22Rv1 (cell line): ENCODE data around the gene PPIF.

Experiments used
- H3K27ac ChIP-seq: fragments of 450-650 bp; 2 replicates; pipeline ENCODE4 v1.5.1; 2017
- ZFX ChIP-seq: fragments of 450-650 bp; IDR thresholded peaks from 2 replicates; pipeline ENCODE4 v1.6.1; 2017; ENCODE audit warnings: antibody characterized with exemption, borderline replicate concordance
- TF ChIP-seq, protein P1 (sequence below): fragments of 450-650 bp; IDR thresholded peaks from 2 replicates; pipeline ENCODE4 v1.5.1; 2017; ENCODE audit warnings: mild to moderate bottlenecking

Gene PPIF

GRCh38 chr10:79392506-79393176 lies 45.4 kb downstream of the PPIF start:
- no peak for TF ChIP-seq ZFX
- TF ChIP-seq, protein P1, sequence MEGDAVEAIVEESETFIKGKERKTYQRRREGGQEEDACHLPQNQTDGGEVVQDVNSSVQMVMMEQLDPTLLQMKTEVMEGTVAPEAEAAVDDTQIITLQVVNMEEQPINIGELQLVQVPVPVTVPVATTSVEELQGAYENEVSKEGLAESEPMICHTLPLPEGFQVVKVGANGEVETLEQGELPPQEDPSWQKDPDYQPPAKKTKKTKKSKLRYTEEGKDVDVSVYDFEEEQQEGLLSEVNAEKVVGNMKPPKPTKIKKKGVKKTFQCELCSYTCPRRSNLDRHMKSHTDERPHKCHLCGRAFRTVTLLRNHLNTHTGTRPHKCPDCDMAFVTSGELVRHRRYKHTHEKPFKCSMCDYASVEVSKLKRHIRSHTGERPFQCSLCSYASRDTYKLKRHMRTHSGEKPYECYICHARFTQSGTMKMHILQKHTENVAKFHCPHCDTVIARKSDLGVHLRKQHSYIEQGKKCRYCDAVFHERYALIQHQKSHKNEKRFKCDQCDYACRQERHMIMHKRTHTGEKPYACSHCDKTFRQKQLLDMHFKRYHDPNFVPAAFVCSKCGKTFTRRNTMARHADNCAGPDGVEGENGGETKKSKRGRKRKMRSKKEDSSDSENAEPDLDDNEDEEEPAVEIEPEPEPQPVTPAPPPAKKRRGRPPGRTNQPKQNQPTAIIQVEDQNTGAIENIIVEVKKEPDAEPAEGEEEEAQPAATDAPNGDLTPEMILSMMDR, result no peak
- H3K27ac ChIP-seq, result no peak overlapping the region

- no peak for TF ChIP-seq ZFX
- TF ChIP-seq, protein P1, result no peak
- no peak overlapping the region for H3K27ac ChIP-seq
Observed at GRCh38 chr10:79393221-79393923, 46.1 kb downstream of the PPIF start.

- no peak overlapping the region for H3K27ac ChIP-seq
- TF ChIP-seq, protein P1, result no peak
- TF ChIP-seq ZFX, result no peak
Observed at GRCh38 chr10:79393924-79394610, 46.8 kb downstream of the PPIF start.

DNA sequence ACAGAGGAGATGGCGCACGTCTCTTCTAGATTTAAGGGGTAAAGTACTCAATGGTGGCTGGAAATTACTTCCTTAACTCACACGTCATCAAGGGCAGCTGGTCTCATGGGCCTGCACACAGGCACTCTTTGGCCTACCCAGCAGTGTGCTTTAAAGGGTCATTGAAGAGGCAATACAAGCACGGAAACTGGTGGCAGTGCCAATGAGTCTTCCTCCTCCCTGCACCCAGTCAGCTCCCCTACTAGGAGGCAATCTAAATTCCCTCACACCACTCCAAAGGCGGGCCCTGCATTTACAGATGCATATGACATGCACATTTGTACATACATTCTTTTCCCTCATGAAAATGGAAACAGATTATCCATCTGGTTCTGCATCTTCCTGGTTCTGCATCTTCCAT lies 47.4 kb downstream of the PPIF start:
- no peak for TF ChIP-seq ZFX
- TF ChIP-seq, protein P1, result no peak
- no peak overlapping the region for H3K27ac ChIP-seq

DNA sequence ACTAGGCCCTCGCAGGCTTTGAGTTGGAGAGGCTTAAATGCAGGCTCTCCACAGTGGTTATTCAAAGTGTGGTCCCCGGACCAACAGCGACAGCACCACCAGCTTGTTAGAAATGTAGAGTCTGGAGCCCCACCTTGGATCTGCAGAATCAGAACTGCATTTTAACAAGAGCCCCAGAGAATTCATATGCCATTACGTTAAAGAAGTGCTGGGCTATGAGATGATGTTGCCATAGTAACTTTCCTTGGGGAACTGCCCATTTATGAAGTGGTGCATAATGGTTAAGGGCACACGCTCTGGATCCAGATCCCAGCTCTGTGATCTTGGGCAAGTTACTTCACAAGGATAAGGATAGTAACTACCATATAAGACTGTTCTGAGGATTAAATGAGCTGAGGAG lies 49.3 kb downstream of the PPIF start:
- TF ChIP-seq, protein P1, result no peak
- no peak for TF ChIP-seq ZFX
- no peak overlapping the region for H3K27ac ChIP-seq

GRCh38 chr10:79397051-79397450 lies 49.8 kb downstream of the PPIF start:
- TF ChIP-seq ZFX, result no peak
- TF ChIP-seq, protein P1, result no peak
- H3K27ac ChIP-seq, result no peak overlapping the region
